GM18870 (cell line): ENCODE results near the gene PPP1R9A.

Source experiments
- ATAC-seq: cut with Tn5 transposase; IDR thresholded peaks from one replicate; pipeline ENCODE4 v1.9.1; 2021; ENCODE audit warnings: moderate library complexity; ENCODE audit not compliant: unreplicated experiment

PPP1R9A gene

GRCh38 chr7:95190515-95190914 is 283.1 kb downstream of the PPP1R9A start:
- no peak for ATAC-seq

GRCh38 chr7:95191795-95192194 is 284.4 kb downstream of the PPP1R9A start:
- ATAC-seq: no peak

- ATAC-seq: no peak
These were observed 291.5 kb downstream of the PPP1R9A start for GRCh38 chr7:95198863-95199262.

GRCh38 chr7:95199779-95200558 is 292.6 kb downstream of the PPP1R9A start:
- no peak for ATAC-seq

GRCh38 chr7:95200741-95201140 is 293.3 kb downstream of the PPP1R9A start:
- ATAC-seq: no peak

- ATAC-seq: no peak
These were observed 294.3 kb downstream of the PPP1R9A start for GRCh38 chr7:95201727-95202126.

- ATAC-seq: no peak
These were observed 297.2 kb downstream of the PPP1R9A start for GRCh38 chr7:95204618-95205017.

- ATAC-seq: no peak
These were observed 298.4 kb downstream of the PPP1R9A start for GRCh38 chr7:95205665-95206225.

- ATAC-seq: no peak
These were observed 301.9 kb downstream of the PPP1R9A start for GRCh38 chr7:95209276-95209675.

- ATAC-seq: no peak
These were observed 302.4 kb downstream of the PPP1R9A start for GRCh38 chr7:95209788-95210187.

- no peak for ATAC-seq
These were observed 305.8 kb downstream of the PPP1R9A start for GRCh38 chr7:95213148-95213547.

- no peak for ATAC-seq
These were observed 306.6 kb downstream of the PPP1R9A start for GRCh38 chr7:95213809-95214492.

GRCh38 chr7:95219721-95220120 is 312.3 kb downstream of the PPP1R9A start:
- no peak for ATAC-seq

GRCh38 chr7:95220328-95220727 is 312.9 kb downstream of the PPP1R9A start:
- ATAC-seq: no peak

GRCh38 chr7:95225301-95225700 is 317.9 kb downstream of the PPP1R9A start:
- no peak for ATAC-seq

- no peak for ATAC-seq
These were observed 321.9 kb downstream of the PPP1R9A start for GRCh38 chr7:95229301-95229700.

GRCh38 chr7:95238252-95238943 is 331.0 kb downstream of the PPP1R9A start:
- ATAC-seq: no peak

GRCh38 chr7:95240921-95241320 is 333.5 kb downstream of the PPP1R9A start:
- ATAC-seq: no peak

GRCh38 chr7:95242266-95242665 is 334.9 kb downstream of the PPP1R9A start:
- no peak for ATAC-seq

GRCh38 chr7:95244616-95245015 is 337.2 kb downstream of the PPP1R9A start:
- ATAC-seq: no peak

GRCh38 chr7:95245828-95246500 is 338.6 kb downstream of the PPP1R9A start:
- no peak for ATAC-seq
